PC-9 (cell line): Measurements from ENCODE around the gene HLA-DMB. TPM values are rescaled to one million over a fixed set of nuclear protein-coding genes. Genes with fewer than 3 reads are reported as not detected.
A peak's percentile ranks its signal among the peaks of the same experiment; 100 is the strongest.

Experiments
- BruUV-seq: library from RNA; stranded (reverse); fragments of 400-500 nt; replicated peaks from 2 replicates; lab custom pipeline; 2021; lab: Mats Ljungman, UMichigan
- CTCF ChIA-PET: fragments of 300-600 bp; sonication (Branson Sonifier 250); formaldehyde crosslinking; loops from one replicate; lab custom pipeline; 2022; ENCODE audit warnings: antibody characterized with exemption; lab: Charles Lee
- POLR2A ChIA-PET: fragments of 300-600 bp; sonication (Branson Sonifier 250); formaldehyde crosslinking; loops from one replicate; lab custom pipeline; 2022; ENCODE audit warnings: antibody characterized with exemption; ENCODE audit not compliant: unreplicated experiment; lab: Charles Lee
- DNase-seq, 2 experiments: peaks; one replicate each; pipeline versions ENCODE4 v3.0.0 to v3.0.0-alpha.2; 2015 to 2022; ENCODE audit warnings: mixed read lengths in 1 of 2
- H2AFZ ChIP-seq: fragments of 200-600 bp; sonication (generic); 2 replicates; pipeline ENCODE4 v1.8.1; 2017; ENCODE audit warnings: antibody characterized with exemption
- H3F3A ChIP-seq: fragments of 200-600 bp; sonication (generic); 2 replicates; pipeline ENCODE4 v1.8.1; 2017; ENCODE audit warnings: antibody characterized with exemption, mild to moderate bottlenecking, low read depth; ENCODE audit not compliant: insufficient read depth
- H3K27ac ChIP-seq: fragments of 200-600 bp; sonication (generic); 2 replicates; pipeline ENCODE4 v1.6.1; 2016; ENCODE audit warnings: mixed run types
- H3K27me3 ChIP-seq: fragments of 200-600 bp; sonication (generic); 2 replicates; pipeline ENCODE4 v1.6.1; 2016; ENCODE audit warnings: low read depth, mixed run types; ENCODE audit not compliant: insufficient read depth
- H3K36me3 ChIP-seq: fragments of 200-600 bp; sonication (generic); 2 replicates; pipeline ENCODE4 v1.6.1; 2016; ENCODE audit warnings: low read depth, mixed run types
- H3K4me1 ChIP-seq: fragments of 200-600 bp; sonication (generic); replicated peaks from 2 replicates; pipeline ENCODE4 v1.6.1; 2016; ENCODE audit warnings: mixed run types; ENCODE audit not compliant: insufficient read depth
- H3K4me2 ChIP-seq: fragments of 200-600 bp; sonication (generic); 2 replicates; pipeline ENCODE4 v1.6.1; 2017; ENCODE audit warnings: mixed run types
- H3K4me3 ChIP-seq: fragments of 200-600 bp; sonication (generic); 2 replicates; pipeline ENCODE4 v1.6.1; 2016; ENCODE audit warnings: mixed run types
- H3K79me2 ChIP-seq: fragments of 200-600 bp; sonication (generic); 2 replicates; pipeline ENCODE4 v1.6.1; 2017; ENCODE audit warnings: low read depth, mixed run types
- H3K9me2 ChIP-seq: fragments of 200-600 bp; sonication (generic); 2 replicates; pipeline ENCODE4 v1.8.1; 2017; ENCODE audit warnings: mild to moderate bottlenecking; ENCODE audit not compliant: insufficient read depth
- H3K9me3 ChIP-seq: fragments of 200-600 bp; sonication (generic); 2 replicates; pipeline ENCODE4 v1.8.1; 2016; ENCODE audit warnings: low read depth; ENCODE audit not compliant: insufficient read depth
- H4K20me1 ChIP-seq: fragments of 200-600 bp; sonication (generic); 2 replicates; pipeline ENCODE4 v1.8.1; 2017; ENCODE audit not compliant: insufficient read depth
- CTCF ChIP-seq: fragments of 200-600 bp; sonication (generic); conservative IDR thresholded peaks from 2 replicates; pipeline ENCODE4 v1.6.1; 2017; ENCODE audit warnings: mixed run types, antibody characterized with exemption, mild to moderate bottlenecking, moderate library complexity
- EZH2 ChIP-seq: fragments of 200-600 bp; sonication (generic); IDR thresholded peaks from 2 replicates; pipeline ENCODE4 v1.8.0; 2017; ENCODE audit warnings: antibody characterized with exemption, low read depth
- intact Hi-C: fragments of 100-400 bp; cut with micrococcal nuclease; formaldehyde crosslinking; loops from one replicate; pipeline ENCODE4 v1.10.0; 2022; ENCODE audit not compliant: unreplicated experiment
- total RNA-seq: library from RNA; stranded (reverse); gene quantifications from 2 replicates; pipeline ENCODE4 v1.2.3, GENCODE V29; 2021

Gene HLA-DMB
- total RNA-seq, 1 experiment from 2014 or later, result 1.1 TPM

- Histone ChIP-seq H3K9me3 (no peaks in the 10 kb centered on the region), H3K4me1 (0 out of 2 replicates have a peak, but pooled peaks cover 4% of the 10 kb centered on the region), H3F3A (peaks cover 56% of the 10 kb centered on the region), H3K27ac (no peak overlapping the region), H2AFZ (no peak overlapping the region), H3K79me2 (peaks cover 8% of the 10 kb centered on the region; the same call in 1 of the 2 replicates), H3K36me3 (peaks cover 23% of the 10 kb centered on the region), H3K4me3 (no peak overlapping the region), H3K27me3 (0 out of 2 replicates have a peak, but pooled peaks cover 16% of the 10 kb centered on the region), H3K9me2 (no peaks in the 10 kb centered on the region), H4K20me1 (peaks cover 40% of the 10 kb centered on the region), H3K4me2 (0 out of 2 replicates have a peak overlapping the region, but pooled peaks have one; percentile 12)
- ChIA-PET POLR2A (interaction anchor here (0.6 to 1.8 kb wide), 8 partner anchors 11 to 288 kb away, joined by 3 to 20 read pairs (median 4); partner anchors contain the start of gene TAP2), CTCF (interaction anchor here (0.5 to 2.5 kb wide), 19 partner anchors 9 to 317 kb away, joined by 3 to 31 read pairs (median 4); partner anchors contain the start of genes BRD2, HLA-DMA, HLA-DMB and HLA-DQB1)
- intact Hi-C loops, result loop anchor here (1.0 to 2.0 kb wide), 2 partner anchors 99 to 145 kb away; partner anchors contain the start of gene TAP2
- no TSS peak for BruUV-seq
- no peak for DNase-seq
- TF ChIP-seq EZH2 (no peak), CTCF (no peak)
Measured at GRCh38 chr6:32983964-32984621, 43.3 kb upstream of the HLA-DMB start.

- Histone ChIP-seq H3K36me3 (peaks cover 29% of the 10 kb centered on the region), H3K4me3 (no peak overlapping the region), H3K79me2 (peaks cover 11% of the 10 kb centered on the region; the same call in 1 of the 2 replicates), H3K4me1 (0 out of 2 replicates have a peak, but pooled peaks cover 4% of the 10 kb centered on the region), H3K27me3 (0 out of 2 replicates have a peak, but pooled peaks cover 16% of the 10 kb centered on the region), H3F3A (peaks cover 62% of the 10 kb centered on the region), H4K20me1 (peaks cover 46% of the 10 kb centered on the region), H3K9me3 (no peaks in the 10 kb centered on the region), H3K4me2 (no peak overlapping the region), H2AFZ (no peak overlapping the region), H3K9me2 (no peaks in the 10 kb centered on the region), H3K27ac (no peak overlapping the region)
- POLR2A ChIA-PET, result interaction anchor here (0.7 to 1.8 kb wide), 2 partner anchors 12 to 117 kb away, joined by 6 to 20 read pairs; no protein-coding TSS in a partner anchor
- TF ChIP-seq EZH2 (no peak), CTCF (no peak)
- CTCF ChIA-PET, result interaction anchor here (0.5 to 2.5 kb wide), 4 partner anchors 16 to 145 kb away, joined by 3 to 31 read pairs (median 18); partner anchors contain the start of genes HLA-DMA and TAP2
- intact Hi-C loops, result no loop called here
- DNase-seq, result no peak
- BruUV-seq, result no TSS peak
Measured at GRCh38 chr6:32983493-32983848, 42.6 kb upstream of the HLA-DMB start.

DNA sequence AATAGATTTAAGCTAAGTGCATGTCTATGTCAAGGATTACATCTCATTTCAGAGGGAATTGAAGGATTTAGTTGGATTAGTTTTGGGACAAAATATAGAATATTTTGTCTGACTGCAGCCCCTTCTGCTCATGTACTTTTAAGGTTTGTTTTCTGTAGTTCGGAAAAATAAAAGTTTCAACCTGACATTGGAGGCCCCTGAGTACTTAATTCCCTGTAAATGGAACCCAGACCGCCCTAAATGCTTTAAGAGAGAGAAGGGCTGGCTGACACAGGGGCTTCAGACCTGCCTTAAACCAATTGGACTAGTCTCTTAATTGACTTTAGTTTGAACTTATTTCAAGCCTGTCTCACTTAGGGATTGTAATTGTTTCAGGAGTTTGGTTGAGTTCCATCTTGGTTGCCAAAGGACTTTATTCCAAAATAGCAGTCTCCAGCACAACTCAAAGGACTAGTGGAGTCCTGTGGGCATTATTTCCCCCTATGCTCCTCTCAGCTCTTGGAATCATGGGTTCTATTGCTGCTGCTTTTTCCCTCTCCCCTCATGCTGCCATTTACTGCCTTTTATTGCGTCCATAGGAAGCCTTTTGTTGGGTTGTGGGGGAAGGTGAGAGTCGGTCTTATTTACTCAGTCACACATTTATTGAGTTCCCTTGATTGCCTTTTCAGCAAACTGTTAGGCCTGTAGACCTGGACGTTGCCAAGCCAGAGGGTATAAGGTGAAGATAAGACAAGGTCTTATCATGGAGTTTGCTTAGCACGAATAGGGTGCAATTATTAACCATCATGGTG is 42.1 kb upstream of the HLA-DMB start:
- Histone ChIP-seq H3K79me2 (peaks cover 17% of the 10 kb centered on the region), H2AFZ (no peak overlapping the region), H3K27ac (no peak overlapping the region; the same call in 1 of the 2 replicates), H4K20me1 (peaks cover 52% of the 10 kb centered on the region), H3K4me3 (no peak overlapping the region), H3K27me3 (0 out of 2 replicates have a peak, but pooled peaks cover 15% of the 10 kb centered on the region), H3F3A (peaks cover 68% of the 10 kb centered on the region), H3K4me1 (0 out of 2 replicates have a peak, but pooled peaks cover 4% of the 10 kb centered on the region), H3K9me2 (no peaks in the 10 kb centered on the region), H3K36me3 (peaks cover 35% of the 10 kb centered on the region), H3K4me2 (no peak overlapping the region), H3K9me3 (no peaks in the 10 kb centered on the region)
- TF ChIP-seq EZH2 (no peak), CTCF (no peak)
- BruUV-seq, result no TSS peak
- intact Hi-C loops, result no loop called here
- DNase-seq, result no peak
- ChIA-PET POLR2A (interaction anchor here (0.6 to 1.8 kb wide), 4 partner anchors 11 to 134 kb away, joined by 3 to 20 read pairs (median 6); partner anchors contain the start of gene HLA-DMA), CTCF (interaction anchor here (2.5 kb wide), 1 partner anchor 49 kb away, joined by 31 read pairs; no protein-coding TSS in a partner anchor)
